Activated T-helper 2 cell treated with anti-CD3 and anti-CD28 coated beads, Interferon-gamma antibody, Interleukin-2, Interleukin-4, amounts not matched to agents 10 μg/mL and 5 μg/mL and 100 μg/mL, durations not matched to agents 14 hours and 24 hours and 36 hours (primary cell): ENCODE results near the gene HDLBP. TPM values are rescaled to one million over a fixed set of nuclear protein-coding genes. Genes with fewer than 3 reads are reported as not detected.
"Not testable (repeated sequence)": the region's sequence is repeated elsewhere in the genome, so short reads cannot be mapped to it uniquely, and the experiment has no call there.

Source experiments
- DNase-seq: peaks from one replicate; pipeline ENCODE4 v3.0.0; 2021; ENCODE audit warnings: low spot score
- H3K27ac Mint-ChIP-seq: one replicate; pipeline ENCODE4 v1.8.0; 2021; ENCODE audit warnings: mixed read lengths
- H3K27me3 Mint-ChIP-seq: one replicate; pipeline ENCODE4 v1.8.0; 2021; ENCODE audit warnings: low read depth, mixed read lengths
- H3K36me3 Mint-ChIP-seq: one replicate; pipeline ENCODE4 v1.8.0; 2021; ENCODE audit warnings: low read depth, mixed read lengths
- H3K4me1 Mint-ChIP-seq: one replicate; pipeline ENCODE4 v1.8.0; 2021; ENCODE audit warnings: low read depth, mixed read lengths
- H3K4me3 Mint-ChIP-seq: one replicate; pipeline ENCODE4 v1.8.0; 2021; ENCODE audit warnings: low read depth, mild to moderate bottlenecking, moderate library complexity, mixed read lengths
- H3K9me3 Mint-ChIP-seq: one replicate; pipeline ENCODE4 v1.8.0; 2021; ENCODE audit warnings: mixed read lengths
- intact Hi-C: fragments of 100-400 bp; cut with micrococcal nuclease; formaldehyde crosslinking; loops from one replicate; pipeline ENCODE4 v1.15.1; 2023
- total RNA-seq: library from RNA; stranded (reverse); gene quantifications from 2 replicates; pipeline ENCODE4 v1.2.3, GENCODE V29; 2022

Gene HDLBP
- total RNA-seq, 1 donor from 2014 or later = 282 TPM

- intact Hi-C loops = no loop called here
- Mint-ChIP-seq H3K4me3 (no peak overlapping the region), H3K27ac (no peak overlapping the region), H3K27me3 (no peaks in the 10 kb centered on the region), H3K4me1 (peaks cover 24% of the 10 kb centered on the region), H3K36me3 (peaks cover 28% of the 10 kb centered on the region), H3K9me3 (no peaks in the 10 kb centered on the region)
- DNase-seq = no peak
Observed at GRCh38 chr2:241291977-241292376, 23.5 kb downstream of the HDLBP start.

- peaks cover 29% of the 10 kb centered on the region for H3K36me3 Mint-ChIP-seq
- H3K27me3 Mint-ChIP-seq = no peaks in the 10 kb centered on the region
- intact Hi-C loops = no loop called here
- no peak overlapping the region for H3K4me3 Mint-ChIP-seq
- no peak overlapping the region for H3K27ac Mint-ChIP-seq
- no peak for DNase-seq
- no peaks in the 10 kb centered on the region for H3K9me3 Mint-ChIP-seq
- peaks cover 20% of the 10 kb centered on the region for H3K4me1 Mint-ChIP-seq
Observed at GRCh38 chr2:241291153-241291552, 24.3 kb downstream of the HDLBP start.

GRCh38 chr2:241289597-241289996, 25.9 kb downstream of the HDLBP start:
- no peak overlapping the region for H3K27ac Mint-ChIP-seq
- no peak for DNase-seq
- peaks cover 39% of the 10 kb centered on the region for H3K36me3 Mint-ChIP-seq
- intact Hi-C loops = no loop called here
- H3K27me3 Mint-ChIP-seq = no peaks in the 10 kb centered on the region
- peaks cover 22% of the 10 kb centered on the region for H3K4me1 Mint-ChIP-seq
- H3K9me3 Mint-ChIP-seq = no peaks in the 10 kb centered on the region
- no peak overlapping the region for H3K4me3 Mint-ChIP-seq

GRCh38 chr2:241289053-241289452, 26.4 kb downstream of the HDLBP start:
- Mint-ChIP-seq H3K27ac (no peak overlapping the region), H3K36me3 (peaks cover 44% of the 10 kb centered on the region), H3K27me3 (no peaks in the 10 kb centered on the region), H3K4me1 (peaks cover 27% of the 10 kb centered on the region), H3K4me3 (no peak overlapping the region), H3K9me3 (no peaks in the 10 kb centered on the region)
- intact Hi-C loops = no loop called here
- no peak for DNase-seq

GRCh38 chr2:241288324-241288888, 27.1 kb downstream of the HDLBP start:
- Mint-ChIP-seq H3K27ac (no peak overlapping the region), H3K36me3 (peaks cover 45% of the 10 kb centered on the region), H3K9me3 (no peaks in the 10 kb centered on the region), H3K4me3 (no peak overlapping the region), H3K4me1 (peaks cover 30% of the 10 kb centered on the region), H3K27me3 (no peaks in the 10 kb centered on the region)
- intact Hi-C loops = no loop called here
- no peak for DNase-seq

- Mint-ChIP-seq H3K27me3 (no peaks in the 10 kb centered on the region), H3K36me3 (peaks cover 45% of the 10 kb centered on the region), H3K4me3 (no peak overlapping the region), H3K27ac (no peak overlapping the region), H3K4me1 (peaks cover 31% of the 10 kb centered on the region), H3K9me3 (no peaks in the 10 kb centered on the region)
- intact Hi-C loops = no loop called here
- DNase-seq = no peak
Observed at GRCh38 chr2:241286348-241287090, 29.0 kb downstream of the HDLBP start.

GRCh38 chr2:241285596-241285995, 29.9 kb downstream of the HDLBP start:
- Mint-ChIP-seq H3K36me3 (peaks cover 45% of the 10 kb centered on the region), H3K27me3 (no peaks in the 10 kb centered on the region), H3K4me1 (peaks cover 31% of the 10 kb centered on the region), H3K4me3 (no peak overlapping the region), H3K9me3 (no peaks in the 10 kb centered on the region), H3K27ac (no peak overlapping the region)
- intact Hi-C loops = no loop called here
- DNase-seq = no peak

GRCh38 chr2:241282555-241282954, 32.9 kb downstream of the HDLBP start:
- intact Hi-C loops = no loop called here
- no peak for DNase-seq
- H3K27me3 Mint-ChIP-seq = no peaks in the 10 kb centered on the region
- H3K4me3 Mint-ChIP-seq = no peak overlapping the region
- H3K36me3 Mint-ChIP-seq = peaks cover 32% of the 10 kb centered on the region
- H3K4me1 Mint-ChIP-seq = peaks cover 16% of the 10 kb centered on the region
- no peak overlapping the region for H3K27ac Mint-ChIP-seq
- no peaks in the 10 kb centered on the region for H3K9me3 Mint-ChIP-seq

GRCh38 chr2:241280291-241280690, 35.2 kb downstream of the HDLBP start:
- Mint-ChIP-seq H3K36me3 (peaks cover 41% of the 10 kb centered on the region), H3K4me3 (no peak overlapping the region), H3K9me3 (peaks cover 15% of the 10 kb centered on the region), H3K27me3 (no peaks in the 10 kb centered on the region), H3K4me1 (peaks cover 15% of the 10 kb centered on the region), H3K27ac (no peak overlapping the region)
- DNase-seq = no peak
- intact Hi-C loops = no loop called here

GRCh38 chr2:241279828-241280227, 35.6 kb downstream of the HDLBP start:
- H3K27ac Mint-ChIP-seq = no peak overlapping the region
- H3K4me1 Mint-ChIP-seq = peaks cover 14% of the 10 kb centered on the region
- no peak overlapping the region for H3K4me3 Mint-ChIP-seq
- H3K36me3 Mint-ChIP-seq = peaks cover 43% of the 10 kb centered on the region
- DNase-seq = no peak
- peaks cover 19% of the 10 kb centered on the region for H3K9me3 Mint-ChIP-seq
- no peaks in the 10 kb centered on the region for H3K27me3 Mint-ChIP-seq
- intact Hi-C loops = no loop called here

- no peaks in the 10 kb centered on the region for H3K27me3 Mint-ChIP-seq
- no peak overlapping the region for H3K27ac Mint-ChIP-seq
- H3K4me3 Mint-ChIP-seq = no peak overlapping the region
- peaks cover 22% of the 10 kb centered on the region for H3K9me3 Mint-ChIP-seq
- H3K36me3 Mint-ChIP-seq = peaks cover 44% of the 10 kb centered on the region
- intact Hi-C loops = no loop called here
- DNase-seq = no peak
- peaks cover 13% of the 10 kb centered on the region for H3K4me1 Mint-ChIP-seq
Observed at GRCh38 chr2:241279413-241279812, 36.1 kb downstream of the HDLBP start.

GRCh38 chr2:241278306-241278705, 37.2 kb downstream of the HDLBP start:
- intact Hi-C loops, DNase-seq, H3K27ac Mint-ChIP-seq, H3K27me3 Mint-ChIP-seq, H3K4me3 Mint-ChIP-seq: not testable (repeated sequence)
- Mint-ChIP-seq H3K9me3 (peaks cover 22% of the 10 kb centered on the region), H3K4me1 (peaks cover 11% of the 10 kb centered on the region), H3K36me3 (peaks cover 46% of the 10 kb centered on the region)

GRCh38 chr2:241275910-241276309, 39.6 kb downstream of the HDLBP start:
- peaks cover 19% of the 10 kb centered on the region for H3K4me1 Mint-ChIP-seq
- no peak for DNase-seq
- no peaks in the 10 kb centered on the region for H3K27me3 Mint-ChIP-seq
- intact Hi-C loops = no loop called here
- H3K27ac Mint-ChIP-seq = no peak overlapping the region
- H3K36me3 Mint-ChIP-seq = peaks cover 48% of the 10 kb centered on the region
- H3K9me3 Mint-ChIP-seq = peaks cover 22% of the 10 kb centered on the region
- no peak overlapping the region for H3K4me3 Mint-ChIP-seq
